Umbilical cord (tissue), 2 donors: ENCODE results near the gene CTNNA1. TPM values are rescaled to one million over a fixed set of nuclear protein-coding genes. Genes with fewer than 3 reads are reported as not detected.
A peak's percentile ranks its signal among the peaks of the same experiment; 100 is the strongest.

Source experiments
- DNase-seq: peaks from one replicate; pipeline ENCODE4 v3.0.0-alpha.2; 2015; ENCODE audit warnings: low spot score
- total RNA-seq: library from RNA; depleted of rRNA; stranded (reverse); fragments of >200 nt; gene quantifications from one replicate; pipeline ENCODE4 v1.2.3, GENCODE V29; 2014; ENCODE audit warnings: low replicate concordance; ENCODE audit not compliant: insufficient read depth

The CTNNA1 gene
- total RNA-seq, 1 donor from 2014 or later, result 293 TPM

- DNase-seq, result peak; percentile 30
These were observed 195.4 kb downstream of the CTNNA1 start for GRCh38 chr5:138948471-138949222.

GRCh38 chr5:138949223-138949574, 196.0 kb downstream of the CTNNA1 start:
- DNase-seq, result no peak

GRCh38 chr5:138949988-138950387, 196.8 kb downstream of the CTNNA1 start:
- no peak for DNase-seq

- no peak for DNase-seq
These were observed 197.3 kb downstream of the CTNNA1 start for GRCh38 chr5:138950421-138951031.

- DNase-seq, result no peak
These were observed 198.1 kb downstream of the CTNNA1 start for GRCh38 chr5:138951091-138951985.

GRCh38 chr5:138951986-138952735, 198.9 kb downstream of the CTNNA1 start:
- DNase-seq, result no peak

- no peak for DNase-seq
These were observed 199.7 kb downstream of the CTNNA1 start for GRCh38 chr5:138952962-138953361.

- DNase-seq, result peak; percentile 97
These were observed 200.4 kb downstream of the CTNNA1 start for GRCh38 chr5:138953387-138954256.

- peak; percentile 10 for DNase-seq
These were observed 201.2 kb downstream of the CTNNA1 start for GRCh38 chr5:138954257-138955012.

- peak; percentile 62 for DNase-seq
These were observed 201.9 kb downstream of the CTNNA1 start for GRCh38 chr5:138955013-138955660.

- no peak for DNase-seq
These were observed 202.6 kb downstream of the CTNNA1 start for GRCh38 chr5:138955671-138956295.

- DNase-seq, result no peak
These were observed 203.6 kb downstream of the CTNNA1 start for GRCh38 chr5:138956801-138957200.

GRCh38 chr5:138960145-138960692, 207.0 kb downstream of the CTNNA1 start:
- no peak for DNase-seq

GRCh38 chr5:138961221-138961620, 208.0 kb downstream of the CTNNA1 start:
- DNase-seq, result no peak

- no peak for DNase-seq
These were observed 208.5 kb downstream of the CTNNA1 start for GRCh38 chr5:138961729-138962128.

GRCh38 chr5:138962614-138963370, 209.6 kb downstream of the CTNNA1 start:
- no peak for DNase-seq

- no peak for DNase-seq
These were observed 210.6 kb downstream of the CTNNA1 start for GRCh38 chr5:138963763-138964371.
